Measurements from ENCODE around the gene TBKBP1. TPM values are rescaled to one million over a fixed set of nuclear protein-coding genes. Genes with fewer than 3 reads are reported as not detected.

The TBKBP1 gene
- total and polyA plus RNA-seq, 2 of the 4 experiments (the other 2 are of a cell fraction) = 3.4 to 8.5 TPM

GRCh38 chr17:47675380-47676198, 18.4 kb upstream of the TBKBP1 start (continued):
- TF ChIP-seq RFX5 (IDR thresholded peaks at IDR 0.05; ENCODE audit: low read depth, low read length) = no peak

- Histone ChIP-seq H3K27ac (ENCODE audit: insufficient read depth, low read length) (no peak overlapping the region), H2BK120ac (ENCODE audit: low read depth, low read length) (no peak overlapping the region), H3K56ac (ENCODE audit: extremely low read depth, insufficient read depth, low read length) (no peak overlapping the region), H3K14ac (replicated peaks; ENCODE audit: low read depth, low read length) (no peak overlapping the region), H3K4ac (ENCODE audit: low read depth, low read length) (no peak overlapping the region), H3K27me3 (ENCODE audit: control insufficient read depth, insufficient read depth, low read length) (no peaks in the 10 kb centered on the region), H2AFZ (replicated peaks; ENCODE audit: low read length, poor library complexity) (no peak overlapping the region), H2BK15ac (ENCODE audit: low read depth, low read length) (no peak overlapping the region), H2BK20ac (ENCODE audit: low read depth, low read length) (no peak overlapping the region), H2BK5ac (ENCODE audit: low read depth, low read length, poor library complexity, severe bottlenecking) (no peak overlapping the region), H3K9ac (ENCODE audit: low read depth, low read length) (no peak overlapping the region), H3K18ac (ENCODE audit: low read depth, low read length) (no peak overlapping the region), H3K36me3 (ENCODE audit: control insufficient read depth, insufficient read depth, low read length) (peaks cover 81% of the 10 kb centered on the region), H3K9me3 (ENCODE audit: control insufficient read depth, insufficient read depth, low read length) (no peaks in the 10 kb centered on the region), H4K5ac (ENCODE audit: low read depth, low read length) (no peak overlapping the region), H2AK9ac (replicated peaks; ENCODE audit: low read depth, low read length, poor library complexity) (no peak overlapping the region), H3K9me1 (ENCODE audit: insufficient read depth, low read length) (no peaks in the 10 kb centered on the region), H3K23ac (ENCODE audit: low read depth, low read length) (no peak overlapping the region), H3K4me1 (ENCODE audit: control insufficient read depth, insufficient read depth, low read length) (no peaks in the 10 kb centered on the region), H4K8ac (ENCODE audit: low read depth in 2 of 2, low read length in 2 of 2) (no peak overlapping the region), H4K91ac (ENCODE audit: insufficient read depth, low read depth, low read length) (no peak overlapping the region), H4K20me1 (ENCODE audit: insufficient read depth, low read length) (peaks cover 20% of the 10 kb centered on the region; the same call in 1 of the 2 replicates), H2AK5ac (ENCODE audit: low read depth, low read length) (no peak overlapping the region), H3K4me2 (ENCODE audit: low read depth, low read length) (no peak overlapping the region), H3K79me1 (ENCODE audit: low read depth in 1 of 2, low read length in 2 of 2) (peaks cover 35 to 37% of the 10 kb centered on the region in 2 experiments), H3K4me3 (ENCODE audit: insufficient read depth, low read depth, low read length) (no peak overlapping the region)
- ATAC-seq (ENCODE audit: low read depth) = no peak
- WGBS, 2 experiments (ENCODE audit: extremely low coverage in 2 of 2, insufficient read length in 1 of 2) = 100% methylated on average over 3 of the region's 4 CpGs; no CpG with 5 or more reads in 1 of the 2 experiments
- intact Hi-C loops (cut with micrococcal nuclease) (no loop called here), dilution Hi-C loops (cut with HindIII; ENCODE audit: low sequenced_read_pairs, unreplicated experiment) (no loop called here), in situ Hi-C loops (cut with MboI; ENCODE audit: low sequenced_read_pairs) (no loop called here)
- TF ChIP-seq BHLHE40 (IDR thresholded peaks at IDR 0.05; ENCODE audit: low read depth, low read length) (no peak), CEBPB (IDR thresholded peaks at IDR 0.05; ENCODE audit: low read depth, low read length) (no peak), MAFK (IDR thresholded peaks at IDR 0.05; ENCODE audit: low read depth, low read length) (no peak), MAZ (IDR thresholded peaks at IDR 0.05; ENCODE audit: borderline replicate concordance, low read depth, low read length) (no peak), FOS (IDR thresholded peaks at IDR 0.05; ENCODE audit: low read depth, low read length) (no peak), ELK1 (IDR thresholded peaks at IDR 0.05; ENCODE audit: borderline replicate concordance, low read depth, low read length) (no peak), CTCF (conservative IDR thresholded peaks at IDR 0.05; ENCODE audit: low read depth, low read length) (no peak)
- DNase-seq = no peak
- POLR2A ChIA-PET (ENCODE audit: unreplicated experiment) = interaction anchor here (0.6 kb wide), 1 partner anchor 128 kb away, joined by 5 read pairs; no protein-coding TSS in a partner anchor
- no TSS peak for BruUV-seq (replicated peaks)
- CTCF ChIA-PET = interaction anchor here (0.6 to 1.3 kb wide), 2 partner anchors 12 kb away, joined by 3 to 5 read pairs; no protein-coding TSS in a partner anchor
These were observed 17.8 kb upstream of the TBKBP1 start for GRCh38 chr17:47676199-47676472.

Measured in IMR-90 (cell line).